Loucy (cell line): Measurements from ENCODE around the gene PTGER1.
A peak's percentile ranks its signal among the peaks of the same experiment; 100 is the strongest.

ENCODE experiments used
- CTCF ChIP-seq: fragments of 200-600 bp; sonication (generic); conservative IDR thresholded peaks from 2 replicates; pipeline ENCODE4 v1.5.1; 2014; ENCODE audit warnings: mild to moderate bottlenecking, antibody characterized with exemption, low read length
- EZH2phosphoT487 ChIP-seq: fragments of 200-600 bp; IDR thresholded peaks from 2 replicates; pipeline ENCODE4 v1.6.1; 2018; ENCODE audit warnings: antibody characterized with exemption, mild to moderate bottlenecking, moderate library complexity, borderline replicate concordance

DNA sequence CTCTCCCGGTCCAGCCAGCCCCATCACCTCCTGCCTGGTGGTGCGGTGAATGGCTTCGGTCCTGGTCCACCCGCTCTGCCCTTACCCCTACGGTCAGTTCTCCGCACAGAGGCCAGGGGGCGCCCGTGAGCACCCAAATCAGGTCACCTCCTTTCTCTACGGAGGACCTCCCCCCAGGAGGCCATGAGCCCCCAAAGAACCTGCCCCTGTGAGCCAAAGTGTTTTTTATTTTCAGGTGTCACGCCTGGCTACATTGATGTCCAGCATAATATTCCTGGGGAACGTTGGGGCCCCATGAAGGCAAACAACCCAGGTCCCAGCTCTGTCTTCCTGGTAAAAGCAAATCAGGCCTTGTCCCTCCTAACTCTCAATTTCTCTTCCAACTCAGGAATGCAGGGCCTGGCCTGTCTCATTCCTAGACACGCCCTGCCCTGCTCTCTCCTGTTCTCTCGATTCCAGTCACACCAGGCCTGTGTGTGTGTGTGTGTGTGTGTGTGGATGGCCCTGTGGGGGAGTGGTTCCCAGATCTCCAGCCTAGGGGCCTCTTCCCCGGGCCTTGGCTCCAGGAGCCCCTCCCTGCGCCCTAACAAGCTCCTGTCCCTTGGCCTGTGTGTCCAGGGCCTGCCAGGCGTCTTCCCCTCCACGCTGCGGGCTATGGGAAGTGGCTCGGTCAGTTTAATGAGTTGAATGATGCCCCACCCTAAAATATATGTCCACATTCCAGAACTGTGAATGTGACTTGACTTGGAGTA, 30.5 kb upstream of the PTGER1 start:
- TF ChIP-seq CTCF (peak; percentile 82), EZH2phosphoT487 (no peak)
